Globus pallidus (tissue), 1 donor: Measurements from ENCODE around the gene DPYD.

ENCODE experiments used
- DNase-seq: peaks from one replicate; pipeline ENCODE4 v3.0.0-alpha.2; 2015; ENCODE audit warnings: low spot score

Gene DPYD

GRCh38 chr1:97906567-97907241 is 14.1 kb downstream of the DPYD start:
- DNase-seq = no peak

DNA sequence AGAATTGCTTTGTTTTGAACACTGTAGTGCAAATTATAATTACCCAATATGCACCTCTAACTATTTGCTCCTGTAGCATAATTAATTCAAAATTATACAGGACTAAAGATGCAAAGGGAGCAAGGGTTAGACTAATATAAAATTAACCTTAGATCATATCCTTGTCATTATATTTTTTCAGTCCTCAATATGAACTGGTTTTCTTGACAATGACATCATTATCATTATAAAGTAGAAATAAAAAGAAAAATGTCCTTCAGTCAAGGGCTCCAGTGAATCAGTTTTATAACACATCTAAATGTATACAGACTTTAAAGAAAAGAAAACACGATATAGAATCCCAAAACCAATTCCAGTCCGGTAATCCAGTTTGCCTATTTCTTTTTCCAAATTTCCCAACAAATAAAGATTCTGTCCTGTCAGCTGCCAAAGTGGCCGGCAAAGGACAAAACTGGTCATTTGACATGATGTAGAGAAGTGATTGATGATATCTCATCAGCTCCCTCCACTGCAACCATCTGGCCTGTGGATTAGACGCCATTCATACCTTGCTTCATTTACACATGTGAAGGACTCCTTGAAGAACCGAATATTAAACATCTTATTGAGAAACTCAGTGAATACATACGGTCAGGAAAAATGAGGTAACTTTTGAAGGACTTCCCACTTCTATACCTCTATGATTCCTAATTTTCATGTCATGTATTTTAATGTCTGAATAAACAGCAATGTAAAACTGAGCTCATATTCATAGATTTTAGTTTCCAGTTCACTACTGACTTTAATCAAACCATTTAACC is 15.5 kb downstream of the DPYD start:
- no peak for DNase-seq

DNA sequence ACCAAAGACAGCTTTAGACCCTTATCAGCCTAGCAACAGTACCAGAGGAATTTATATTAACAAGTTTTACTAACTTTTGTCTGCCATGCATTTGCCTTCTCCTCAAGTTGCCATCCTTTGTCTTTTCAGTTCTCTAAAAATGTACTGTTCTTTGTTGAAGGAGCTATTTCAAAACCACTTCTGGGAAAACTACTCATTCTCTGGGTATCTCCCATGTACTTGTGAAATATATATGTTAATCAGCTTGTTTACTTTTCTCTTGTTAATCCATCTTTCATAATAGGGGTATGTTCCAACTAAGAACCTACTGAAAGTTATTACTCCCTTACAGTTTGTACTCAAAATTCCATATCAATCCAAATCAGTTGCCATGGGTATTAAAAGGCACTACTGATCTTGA is 16.3 kb downstream of the DPYD start:
- DNase-seq = no peak

- no peak for DNase-seq
Observed at GRCh38 chr1:97903626-97904025, 17.2 kb downstream of the DPYD start.

DNA sequence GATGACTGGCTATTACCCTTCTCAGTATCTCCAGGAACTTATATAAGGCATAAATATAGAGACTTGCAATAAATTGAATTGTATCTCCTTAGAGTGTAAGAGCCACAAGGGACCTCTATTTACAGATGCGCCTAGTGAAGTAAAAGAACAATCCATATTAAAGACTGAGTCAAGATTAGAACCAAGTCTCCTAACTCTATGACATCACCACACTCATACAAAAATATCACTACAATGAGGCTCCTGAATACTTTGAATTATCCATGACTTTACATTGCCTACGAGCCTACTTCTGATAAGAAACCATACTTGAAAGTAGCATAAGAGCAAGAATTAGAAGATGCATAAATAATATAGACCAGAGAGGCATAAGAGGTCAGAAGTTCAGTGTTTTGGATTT is 18.8 kb downstream of the DPYD start:
- DNase-seq = no peak

GRCh38 chr1:97901017-97901658 is 19.7 kb downstream of the DPYD start:
- DNase-seq = no peak

DNA sequence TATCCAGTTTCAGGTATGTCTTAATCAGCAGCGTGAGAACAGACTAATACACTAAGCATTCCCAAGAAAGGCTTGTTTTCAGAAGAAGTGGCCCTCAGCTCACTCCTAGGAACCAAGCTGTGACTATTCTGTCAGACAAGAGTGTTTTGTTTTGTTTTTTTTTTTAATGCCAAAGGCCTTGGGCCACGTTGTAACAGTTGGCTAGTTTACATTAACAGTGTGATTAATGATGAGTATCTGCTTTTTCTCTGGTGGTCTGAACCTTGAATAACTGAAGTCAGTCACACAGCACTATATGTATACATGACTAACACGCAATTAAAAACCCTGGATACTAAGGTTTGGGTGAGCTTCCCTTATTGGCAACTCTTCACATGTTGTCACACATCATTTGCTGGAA is 21.9 kb downstream of the DPYD start:
- DNase-seq = no peak

DNA sequence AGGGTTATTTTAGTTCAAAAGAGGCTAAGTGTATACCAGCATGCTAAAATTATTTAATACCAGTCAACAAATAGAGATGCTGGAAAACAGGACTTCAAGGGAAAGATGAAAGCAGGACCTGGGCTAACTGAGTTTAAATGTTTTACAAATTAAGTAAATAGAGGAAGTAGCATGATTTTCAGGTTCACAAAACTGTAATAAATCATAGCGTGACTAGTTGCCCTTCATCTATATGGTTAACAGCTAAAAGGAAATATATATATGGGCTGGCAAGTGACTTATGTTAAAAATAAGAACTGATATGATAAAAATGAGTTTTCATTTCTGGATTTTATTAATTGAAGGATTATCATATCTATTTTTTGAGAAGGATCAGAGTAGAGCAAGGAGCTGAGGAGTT is 25.6 kb downstream of the DPYD start:
- no peak for DNase-seq

GRCh38 chr1:97893844-97894243 is 27.0 kb downstream of the DPYD start:
- DNase-seq = no peak

DNA sequence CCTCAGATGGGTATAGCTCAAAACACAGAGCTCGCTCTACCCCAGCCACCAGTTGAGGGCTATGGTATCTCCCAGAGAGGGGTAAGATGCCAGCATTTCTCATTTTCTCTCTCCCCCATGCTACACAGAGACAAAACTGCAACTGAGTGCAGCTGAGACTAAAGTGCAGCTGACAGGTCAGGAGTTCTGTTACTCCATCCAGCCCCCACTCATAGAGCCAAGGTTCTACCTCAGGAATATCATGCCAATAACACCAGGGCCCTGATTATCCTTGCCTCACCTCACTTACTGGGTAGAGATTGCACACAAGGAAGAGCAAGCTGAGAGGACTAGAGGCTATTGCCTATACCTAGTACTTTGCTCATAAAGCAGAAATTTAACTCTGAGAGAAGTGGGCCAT is 34.6 kb downstream of the DPYD start:
- DNase-seq = no peak

DNA sequence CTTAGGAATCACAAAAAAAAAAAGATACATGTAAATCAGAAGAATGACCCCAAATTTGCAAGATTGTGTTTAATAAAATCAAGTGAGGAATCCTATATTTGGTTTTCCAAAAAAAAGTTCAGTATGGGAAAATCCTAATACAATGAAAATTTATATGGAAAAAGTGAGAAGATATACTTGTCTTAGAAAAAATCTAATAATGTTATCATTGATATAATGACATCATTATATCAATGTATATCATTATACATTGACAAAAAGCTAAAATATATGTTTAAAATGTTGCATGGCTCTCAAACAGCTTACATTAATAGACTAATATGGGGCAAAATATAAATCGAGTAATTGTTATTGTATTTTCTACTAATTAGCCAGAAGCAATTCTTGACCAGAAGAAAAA is 37.0 kb downstream of the DPYD start:
- DNase-seq = no peak

DNA sequence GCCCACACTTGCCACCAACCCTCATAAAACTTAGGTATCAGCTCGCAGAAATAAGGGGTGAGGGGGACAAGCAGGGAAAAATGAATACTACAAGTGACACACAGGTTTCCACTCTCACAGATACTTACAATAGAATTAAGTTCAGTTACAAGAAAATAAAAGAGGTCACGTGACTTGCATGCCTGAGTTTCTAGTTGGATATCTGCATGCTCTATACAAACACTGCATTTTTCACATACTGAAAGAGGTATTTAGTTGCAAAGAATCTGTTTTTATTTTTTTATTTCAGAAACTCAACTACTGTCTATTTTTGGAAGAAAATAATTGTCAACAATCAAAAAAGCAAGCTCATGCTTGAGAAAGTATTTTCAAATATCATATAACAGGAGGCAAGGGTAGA is 43.5 kb downstream of the DPYD start:
- no peak for DNase-seq

GRCh38 chr1:97875996-97876395 is 44.8 kb downstream of the DPYD start:
- DNase-seq = no peak

DNA sequence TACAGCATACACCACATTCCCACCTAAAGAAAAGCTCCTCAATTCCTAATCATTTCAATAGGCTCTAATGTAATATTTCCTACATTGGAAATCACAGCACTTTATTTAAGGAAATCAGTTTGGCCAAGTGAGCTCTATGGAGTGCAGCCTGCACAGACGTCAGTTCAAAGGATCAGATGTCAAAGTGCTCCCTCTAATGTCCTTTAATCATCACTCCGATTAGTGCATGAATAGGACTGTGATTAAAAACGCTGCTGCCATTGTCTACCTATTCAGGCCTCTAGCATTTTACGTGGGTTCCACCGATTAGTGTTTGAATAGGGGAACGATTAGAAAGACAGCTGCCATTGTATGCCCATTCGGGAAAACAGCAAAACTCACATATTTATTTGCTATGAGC is 50.2 kb downstream of the DPYD start:
- no peak for DNase-seq

GRCh38 chr1:97869441-97869840 is 51.4 kb downstream of the DPYD start:
- DNase-seq = no peak

- no peak for DNase-seq
Observed at GRCh38 chr1:97867127-97867526, 53.7 kb downstream of the DPYD start.

- no peak for DNase-seq
Observed at GRCh38 chr1:97864615-97865014, 56.2 kb downstream of the DPYD start.

DNA sequence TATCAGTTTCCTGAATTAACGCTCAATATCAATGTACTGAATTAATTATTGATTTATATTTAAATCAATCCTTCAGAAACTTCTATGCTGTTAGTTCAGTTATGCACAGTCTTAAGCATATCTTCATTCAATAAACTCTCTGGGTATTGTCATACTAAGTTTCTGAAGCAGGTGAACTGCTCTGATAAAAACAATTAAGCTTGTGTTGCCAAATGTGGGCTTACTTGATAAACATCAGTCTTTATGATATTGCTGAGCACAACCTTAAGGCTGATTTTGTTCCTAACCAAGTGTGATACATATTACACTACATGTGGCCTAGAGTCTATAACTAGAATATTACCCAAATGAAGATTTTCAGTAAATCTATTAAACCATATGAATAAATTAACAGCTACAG is 67.6 kb downstream of the DPYD start:
- DNase-seq = no peak

- DNase-seq = no peak
Observed at GRCh38 chr1:97849345-97850340, 71.2 kb downstream of the DPYD start.

DNA sequence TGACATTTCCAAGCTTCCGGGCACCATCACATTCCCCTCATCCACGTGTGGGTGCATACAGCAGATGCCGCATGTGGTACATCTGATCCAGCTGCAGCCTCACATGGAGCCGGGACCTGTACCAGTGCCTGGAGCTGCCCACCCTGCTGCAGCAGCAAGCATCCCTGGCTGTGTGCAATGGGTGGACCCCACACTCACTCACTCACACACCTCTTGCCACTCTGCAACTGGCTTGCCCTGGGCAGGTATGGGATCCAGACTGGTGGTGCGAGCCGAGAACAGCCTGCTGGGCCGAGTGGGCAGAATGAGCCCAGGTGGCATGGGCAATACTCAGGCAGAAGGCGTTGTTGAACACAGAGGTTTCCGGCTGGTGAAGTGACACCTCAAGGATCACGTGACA is 75.0 kb downstream of the DPYD start:
- no peak for DNase-seq

DNA sequence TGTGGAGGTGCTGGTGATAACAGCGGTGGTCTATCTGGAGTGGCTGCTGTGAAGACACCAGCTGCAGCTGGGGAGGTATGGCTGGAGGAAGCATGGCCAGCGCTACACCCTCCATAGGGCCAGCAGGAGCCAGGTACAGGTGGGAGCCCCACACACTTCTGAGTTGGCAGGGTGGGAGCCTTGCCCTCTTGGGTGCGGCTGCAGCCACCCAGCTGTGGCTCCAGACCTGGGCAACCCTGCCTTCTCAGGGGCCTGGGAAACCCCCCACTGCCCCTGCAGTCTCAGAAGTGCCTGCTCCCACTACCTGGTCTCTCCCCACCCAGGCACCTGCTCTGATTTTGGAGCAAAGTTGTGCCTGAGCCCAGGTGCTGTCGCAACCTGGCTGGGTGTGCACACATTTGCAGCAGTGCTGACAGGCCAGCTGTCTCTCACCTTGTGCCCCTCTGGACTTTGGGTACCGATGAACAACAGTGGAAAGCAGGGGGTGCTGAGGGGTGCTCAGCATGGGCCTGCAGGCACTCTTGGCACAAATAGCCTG is 76.2 kb downstream of the DPYD start:
- DNase-seq = no peak

DNA sequence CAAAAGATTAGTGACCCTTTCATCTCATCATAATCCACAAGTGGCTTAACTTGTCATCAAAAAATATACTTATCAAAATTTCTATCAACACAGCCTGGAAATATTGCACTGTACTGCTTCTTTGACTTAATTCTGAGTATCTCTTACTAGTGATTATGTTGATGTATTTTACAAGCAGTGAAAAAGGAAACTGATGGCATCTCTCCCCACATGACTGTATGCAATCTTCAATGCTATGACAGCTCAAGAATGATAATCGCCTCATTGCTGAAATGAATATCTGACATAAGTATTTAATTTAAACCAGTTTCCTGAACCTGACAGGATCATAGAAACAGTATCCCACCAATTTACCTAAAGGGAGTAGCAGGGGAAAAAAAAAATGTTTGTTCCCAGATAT is 79.5 kb downstream of the DPYD start:
- no peak for DNase-seq
